Fibroblast of lung (primary cell): ENCODE data around the gene OR2D3. TPM values are rescaled to one million over a fixed set of nuclear protein-coding genes. Genes with fewer than 3 reads are reported as not detected.

Experiments used
- DNase-seq, 2 donors: peaks; one replicate each; pipeline versions ENCODE4 v3.0.0 to v3.0.0-alpha.2; 2010; ENCODE audit warnings: low read depth in 2 of 2
- H2AFZ ChIP-seq: 2 replicates; pipeline ENCODE4 v1.5.1; 2012; ENCODE audit warnings: low read length, control low read depth, inconsistent platforms
- H3K27ac ChIP-seq: 2 replicates; pipeline ENCODE4 v1.5.1; 2011; ENCODE audit warnings: low read length, control low read depth; ENCODE audit not compliant: insufficient read depth
- H3K27me3 ChIP-seq: 2 replicates; pipeline ENCODE4 v1.5.1; 2011; ENCODE audit warnings: mild to moderate bottlenecking, low read length; ENCODE audit not compliant: control insufficient read depth, insufficient read depth
- H3K36me3 ChIP-seq: 2 replicates; pipeline ENCODE4 v1.5.1; 2011; ENCODE audit warnings: low read length; ENCODE audit not compliant: control insufficient read depth, insufficient read depth
- H3K4me1 ChIP-seq: 2 replicates; pipeline ENCODE4 v1.5.1; 2011; ENCODE audit warnings: low read length; ENCODE audit not compliant: control insufficient read depth, insufficient read depth; ENCODE audit errors: extremely low read depth
- H3K4me2 ChIP-seq: 2 replicates; pipeline ENCODE4 v1.5.1; 2011; ENCODE audit warnings: low read length, control low read depth; ENCODE audit not compliant: insufficient read depth; ENCODE audit errors: extremely low read depth
- H3K4me3 ChIP-seq, 4 experiments: fragments of 200-600 bp in 1 of 4; sonication (generic) in 1 of 4; replicated peaks in 1 of 4; 2 replicates each; pipeline ENCODE4 v1.5.1; 2011 to 2016; ENCODE audit warnings: low read length in 4 of 4, low read depth in 3 of 4, mild to moderate bottlenecking in 3 of 4, control low read depth in 2 of 4, inconsistent platforms in 1 of 4, mixed read lengths in 1 of 4; ENCODE audit not compliant: insufficient read depth in 1 of 4; ENCODE audit errors: control extremely low read depth in 1 of 4
- H3K79me2 ChIP-seq: 2 replicates; pipeline ENCODE4 v1.5.1; 2012; ENCODE audit warnings: mild to moderate bottlenecking, low read length, inconsistent platforms; ENCODE audit not compliant: control insufficient read depth, insufficient read depth
- H3K9ac ChIP-seq: 2 replicates; pipeline ENCODE4 v1.5.1; 2011; ENCODE audit warnings: mild to moderate bottlenecking, low read length, control low read depth; ENCODE audit not compliant: insufficient read depth
- H3K9me3 ChIP-seq: 2 replicates; pipeline ENCODE4 v1.5.1; 2012; ENCODE audit warnings: low read depth, low read length; ENCODE audit not compliant: control insufficient read depth, insufficient read depth
- H4K20me1 ChIP-seq: 2 replicates; pipeline ENCODE4 v1.5.1; 2011; ENCODE audit warnings: low read length; ENCODE audit not compliant: control insufficient read depth, insufficient read depth; ENCODE audit errors: extremely low read depth
- CTCF ChIP-seq, 2 donors: IDR thresholded peaks in 1 of 2; conservative IDR thresholded peaks in 1 of 2; 1 replicate in 1 of 2; 2 replicates in 1 of 2; pipeline ENCODE4 v1.5.1; 2011 to 2012; ENCODE audit warnings: low read length in 2 of 2, control low read depth in 1 of 2, inconsistent platforms in 1 of 2, low read depth in 1 of 2, mild to moderate bottlenecking in 1 of 2
- EZH2 ChIP-seq: IDR thresholded peaks from 2 replicates; pipeline ENCODE4 v1.5.1; 2012; ENCODE audit warnings: low read length, control low read depth, mild to moderate bottlenecking; ENCODE audit errors: missing control alignments
- polyA minus RNA-seq: library from RNA; depleted of rRNA, polyadenylated mRNA; stranded (reverse); fragments of >200 nt; gene quantifications from 2 replicates; pipeline ENCODE4 v1.2.3, GENCODE V29; 2011; ENCODE audit warnings: low replicate concordance
- polyA plus RNA-seq, 2 donors: library from polyadenylated mRNA; depleted of rRNA in 1 of 2; stranded (reverse) in 1 of 2; unstranded in 1 of 2; fragments of >200 nt; gene quantifications; 2 replicates each; pipeline ENCODE4 v1.2.1, GENCODE V29; 2011 to 2012; ENCODE audit warnings: missing spikeins in 1 of 2
- total RNA-seq: library from RNA; depleted of rRNA; stranded (reverse); fragments of >200 nt; gene quantifications from 2 replicates; pipeline ENCODE4 v1.2.1, GENCODE V29; 2014

The OR2D3 gene
- total RNA-seq: not detected in 2 replicates
- not detected in 2 replicates for polyA plus RNA-seq
- not detected in 2 replicates for polyA plus RNA-seq (2012)
- not detected in 2 replicates for polyA minus RNA-seq

DNA sequence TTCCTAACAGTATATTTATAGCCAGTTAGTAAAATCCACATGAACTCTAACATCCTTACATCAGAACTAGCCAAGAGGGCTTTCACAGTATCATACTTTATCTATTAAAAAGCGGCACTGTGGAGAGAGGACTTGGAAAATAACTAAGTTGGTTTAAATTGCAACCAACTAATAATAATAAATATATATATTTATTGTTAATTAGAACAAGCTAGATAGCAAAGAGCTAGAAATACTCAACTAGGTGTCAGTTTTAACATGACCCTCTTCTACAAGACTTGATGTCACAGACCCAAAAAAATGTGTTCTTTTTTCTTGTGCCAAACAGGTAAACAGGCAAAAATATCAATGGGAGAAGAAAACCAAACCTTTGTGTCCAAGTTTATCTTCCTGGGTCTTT, at the start of gene OR2D3:
Gene OR2D3, plus strand, starts transcription at position 301 of the 400 bp plus-strand sequence. Its CDS starts 0 bp downstream, at position 301.
- Histone ChIP-seq H4K20me1 (no peaks in the 10 kb centered on the region), H2AFZ (no peak within 1 kb of the TSS), H3K4me3 (no peak within 1 kb of the TSS), H3K36me3 (no peaks in the 10 kb centered on the region), H3K79me2 (no peaks in the 10 kb centered on the region), H3K27ac (no peak within 1 kb of the TSS), H3K4me1 (no peaks in the 10 kb centered on the region), H3K9ac (no peak within 1 kb of the TSS), H3K9me3 (no peaks in the 10 kb centered on the region), H3K4me2 (no peak within 1 kb of the TSS), H3K27me3 (no peaks in the 10 kb centered on the region)
- no peak for DNase-seq
- TF ChIP-seq EZH2 (no peak), CTCF (conservative IDR thresholded peaks at IDR 0.05 in 1 of 2, IDR thresholded peaks at IDR 0.05 in 1 of 2; ENCODE audit: low read depth in 1 of 2, low read length in 2 of 2) (no peak)

DNA sequence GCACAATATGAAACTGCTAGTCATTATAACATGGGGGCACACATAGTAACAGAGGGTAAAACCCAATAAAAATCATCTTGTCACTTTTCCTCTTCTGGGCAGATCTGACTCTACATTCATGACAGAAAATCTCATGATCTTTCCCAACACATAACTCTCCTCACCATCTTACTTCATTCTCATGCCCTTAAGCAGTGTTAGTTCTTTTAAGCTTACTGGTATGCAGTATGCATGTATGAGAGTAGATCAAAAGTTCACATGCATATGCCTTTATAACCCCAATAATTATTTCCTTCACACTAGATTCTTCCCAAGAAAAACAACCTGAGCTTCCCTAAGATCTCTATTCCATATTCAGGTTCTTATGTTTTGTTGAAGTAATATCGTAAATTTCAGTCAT, 49.5 kb upstream of the OR2D3 start:
- Histone ChIP-seq H3K9ac (no peak overlapping the region), H2AFZ (no peak overlapping the region), H3K4me1 (no peaks in the 10 kb centered on the region), H3K4me3 (no peak overlapping the region), H3K79me2 (no peaks in the 10 kb centered on the region), H3K27me3 (no peaks in the 10 kb centered on the region), H3K36me3 (no peaks in the 10 kb centered on the region), H3K9me3 (no peaks in the 10 kb centered on the region), H3K27ac (no peak overlapping the region), H3K4me2 (no peak overlapping the region), H4K20me1 (no peaks in the 10 kb centered on the region)
- DNase-seq: no peak
- TF ChIP-seq CTCF (conservative IDR thresholded peaks at IDR 0.05 in 1 of 2, IDR thresholded peaks at IDR 0.05 in 1 of 2; ENCODE audit: low read depth in 1 of 2, low read length in 2 of 2) (no peak), EZH2 (no peak)

DNA sequence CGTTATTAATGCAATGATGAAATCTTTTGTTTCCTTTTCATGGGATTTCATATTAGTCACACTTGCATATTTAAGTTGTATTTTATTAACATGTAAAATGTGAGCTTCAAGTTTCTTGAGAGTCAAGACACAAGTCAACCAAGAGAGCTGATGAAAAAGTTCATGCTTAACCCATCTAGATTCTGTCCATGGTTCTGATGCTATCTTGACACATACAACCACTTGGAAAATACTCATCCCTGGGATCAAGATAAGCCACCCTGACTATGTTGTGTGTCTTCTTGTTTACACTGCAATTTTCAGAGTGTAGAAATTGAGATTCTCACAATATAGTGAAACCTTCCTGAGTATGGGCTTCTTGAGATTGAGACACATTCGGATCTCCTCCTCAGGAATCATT, 45.0 kb upstream of the OR2D3 start:
- no peak for TF ChIP-seq CTCF (conservative IDR thresholded peaks at IDR 0.05 in 1 of 2, IDR thresholded peaks at IDR 0.05 in 1 of 2; ENCODE audit: low read depth in 1 of 2, low read length in 2 of 2)
- TF ChIP-seq EZH2: no peak
- Histone ChIP-seq H3K4me1 (no peaks in the 10 kb centered on the region), H3K27me3 (no peaks in the 10 kb centered on the region), H3K9me3 (no peaks in the 10 kb centered on the region), H3K9ac (no peak overlapping the region), H3K36me3 (no peaks in the 10 kb centered on the region), H4K20me1 (no peaks in the 10 kb centered on the region), H3K79me2 (no peaks in the 10 kb centered on the region), H3K4me2 (no peak overlapping the region), H3K27ac (no peak overlapping the region), H2AFZ (no peak overlapping the region), H3K4me3 (no peak overlapping the region)
- DNase-seq: no peak
